Measurements from ENCODE around the gene TREML4. TPM values are rescaled to one million over a fixed set of nuclear protein-coding genes. Genes with fewer than 3 reads are reported as not detected.
"Not testable (repeated sequence)": the region's sequence is repeated elsewhere in the genome, so short reads cannot be mapped to it uniquely, and the experiment has no call there.

TREML4 gene
- total RNA-seq, 2 donors from 2014 or later = not detected

DNA sequence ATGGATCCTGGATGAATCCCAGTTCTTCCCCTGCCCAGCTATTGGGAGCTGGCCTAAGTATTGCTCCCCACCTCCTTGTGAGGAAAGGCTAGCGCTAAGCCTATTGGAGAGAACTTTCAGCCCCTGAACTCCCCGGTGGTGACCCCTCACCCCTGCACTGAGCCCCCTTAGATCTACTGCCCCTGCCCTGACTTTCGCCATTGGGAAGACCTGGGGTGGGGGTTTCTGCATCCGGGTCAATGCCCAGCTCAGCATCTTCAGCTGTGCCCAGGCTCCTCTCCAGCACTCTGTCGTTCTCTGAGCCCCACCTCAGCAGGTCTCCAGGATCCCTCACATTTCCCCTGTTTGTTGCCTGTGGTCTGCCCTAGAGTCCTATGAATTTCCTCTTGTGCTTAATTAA is 9.0 kb downstream of the TREML4 start:
- no peak for DNase-seq (ENCODE audit: low spot score)

DNA sequence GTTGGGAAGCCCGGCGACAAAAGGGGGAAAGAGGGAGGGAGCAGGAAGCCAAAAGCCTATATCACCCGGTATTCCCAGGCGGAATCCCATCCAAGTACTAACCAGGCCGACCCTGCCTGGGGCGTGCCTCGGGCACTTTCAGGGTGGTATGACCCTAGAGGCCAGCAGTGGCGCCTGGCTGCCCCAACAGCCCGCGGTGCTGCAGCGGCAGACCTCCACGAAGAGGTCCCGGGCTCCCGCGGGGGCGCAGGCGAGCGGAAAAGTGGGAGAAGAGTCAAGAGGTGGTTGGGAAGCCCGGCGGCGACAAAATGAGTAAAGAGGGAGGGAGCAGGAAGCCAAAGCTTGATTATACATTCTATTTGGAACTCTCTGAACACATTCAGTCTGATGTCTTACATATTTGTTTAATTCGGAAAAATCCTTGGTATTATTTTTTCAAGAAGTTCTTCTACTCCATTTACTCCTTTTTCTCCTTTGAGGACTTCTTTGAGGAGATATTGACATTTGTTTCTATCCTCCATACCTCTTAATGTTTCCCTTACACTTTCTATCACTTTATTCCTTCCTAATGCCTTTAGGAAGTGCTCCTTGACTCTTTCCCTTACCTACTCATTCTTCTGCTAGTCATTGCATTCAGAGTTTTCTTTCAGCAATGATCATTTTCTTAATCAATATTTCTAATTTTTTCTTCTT is 11.5 kb downstream of the TREML4 start:
- H3K4me1 ChIP-seq (ENCODE audit: control insufficient read depth in 1 of 2, low read depth in 2 of 2) = no peaks in the 10 kb centered on the region
- no peaks in the 10 kb centered on the region for H3K9me3 ChIP-seq
- no peaks in the 10 kb centered on the region for H3K27me3 ChIP-seq (replicated peaks; ENCODE audit: insufficient read depth)
- no peak overlapping the region for H3K27ac ChIP-seq
- no peak overlapping the region for H3K4me3 ChIP-seq
- DNase-seq (ENCODE audit: low spot score) = no peak
- TF ChIP-seq, protein P1, sequence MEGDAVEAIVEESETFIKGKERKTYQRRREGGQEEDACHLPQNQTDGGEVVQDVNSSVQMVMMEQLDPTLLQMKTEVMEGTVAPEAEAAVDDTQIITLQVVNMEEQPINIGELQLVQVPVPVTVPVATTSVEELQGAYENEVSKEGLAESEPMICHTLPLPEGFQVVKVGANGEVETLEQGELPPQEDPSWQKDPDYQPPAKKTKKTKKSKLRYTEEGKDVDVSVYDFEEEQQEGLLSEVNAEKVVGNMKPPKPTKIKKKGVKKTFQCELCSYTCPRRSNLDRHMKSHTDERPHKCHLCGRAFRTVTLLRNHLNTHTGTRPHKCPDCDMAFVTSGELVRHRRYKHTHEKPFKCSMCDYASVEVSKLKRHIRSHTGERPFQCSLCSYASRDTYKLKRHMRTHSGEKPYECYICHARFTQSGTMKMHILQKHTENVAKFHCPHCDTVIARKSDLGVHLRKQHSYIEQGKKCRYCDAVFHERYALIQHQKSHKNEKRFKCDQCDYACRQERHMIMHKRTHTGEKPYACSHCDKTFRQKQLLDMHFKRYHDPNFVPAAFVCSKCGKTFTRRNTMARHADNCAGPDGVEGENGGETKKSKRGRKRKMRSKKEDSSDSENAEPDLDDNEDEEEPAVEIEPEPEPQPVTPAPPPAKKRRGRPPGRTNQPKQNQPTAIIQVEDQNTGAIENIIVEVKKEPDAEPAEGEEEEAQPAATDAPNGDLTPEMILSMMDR (IDR thresholded peaks at IDR 0.05) = no peak
- ATAC-seq (ENCODE audit: insufficient number of reproducible peaks, low FRiP score, low read depth) = no peak
- no peaks in the 10 kb centered on the region for H3K36me3 ChIP-seq

More for the DNA sequence above, 9.0 kb downstream of the TREML4 start:
- TF ChIP-seq, protein P1 (IDR thresholded peaks at IDR 0.05) = no peak
- Histone ChIP-seq H3K27ac (no peak overlapping the region), H3K4me3 (no peak overlapping the region), H3K9me3 (no peaks in the 10 kb centered on the region), H3K27me3 (replicated peaks; ENCODE audit: insufficient read depth) (no peaks in the 10 kb centered on the region), H3K36me3 (no peaks in the 10 kb centered on the region), H3K4me1 (ENCODE audit: control insufficient read depth in 1 of 2, low read depth in 2 of 2) (no peaks in the 10 kb centered on the region)
- no peak for ATAC-seq (ENCODE audit: insufficient number of reproducible peaks, low FRiP score, low read depth)

DNA sequence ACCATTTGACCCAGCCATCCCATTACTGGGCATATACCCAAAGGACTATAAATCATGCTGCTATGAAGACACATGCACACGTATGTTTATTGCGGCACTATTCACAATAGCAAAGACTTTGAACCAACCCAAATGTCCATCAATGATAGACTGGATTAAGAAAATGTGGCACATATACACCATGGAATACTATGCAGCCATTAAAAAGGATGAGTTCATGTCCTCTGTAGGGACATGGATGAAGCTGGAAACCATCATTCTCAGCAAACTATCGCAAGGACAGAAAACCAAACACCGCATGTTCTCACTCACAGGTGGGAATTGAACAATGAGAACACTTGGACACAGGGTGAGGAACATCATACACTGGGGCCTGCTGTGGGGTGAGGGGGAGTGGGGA is 18.4 kb downstream of the TREML4 start:
- H3K4me3 ChIP-seq; DNase-seq (ENCODE audit: low spot score); ATAC-seq (ENCODE audit: insufficient number of reproducible peaks, low FRiP score, low read depth); H3K4me1 ChIP-seq (ENCODE audit: control insufficient read depth in 1 of 2, low read depth in 2 of 2); H3K9me3 ChIP-seq; H3K27me3 ChIP-seq (replicated peaks; ENCODE audit: insufficient read depth); H3K27ac ChIP-seq; H3K36me3 ChIP-seq: not testable (repeated sequence)

DNA sequence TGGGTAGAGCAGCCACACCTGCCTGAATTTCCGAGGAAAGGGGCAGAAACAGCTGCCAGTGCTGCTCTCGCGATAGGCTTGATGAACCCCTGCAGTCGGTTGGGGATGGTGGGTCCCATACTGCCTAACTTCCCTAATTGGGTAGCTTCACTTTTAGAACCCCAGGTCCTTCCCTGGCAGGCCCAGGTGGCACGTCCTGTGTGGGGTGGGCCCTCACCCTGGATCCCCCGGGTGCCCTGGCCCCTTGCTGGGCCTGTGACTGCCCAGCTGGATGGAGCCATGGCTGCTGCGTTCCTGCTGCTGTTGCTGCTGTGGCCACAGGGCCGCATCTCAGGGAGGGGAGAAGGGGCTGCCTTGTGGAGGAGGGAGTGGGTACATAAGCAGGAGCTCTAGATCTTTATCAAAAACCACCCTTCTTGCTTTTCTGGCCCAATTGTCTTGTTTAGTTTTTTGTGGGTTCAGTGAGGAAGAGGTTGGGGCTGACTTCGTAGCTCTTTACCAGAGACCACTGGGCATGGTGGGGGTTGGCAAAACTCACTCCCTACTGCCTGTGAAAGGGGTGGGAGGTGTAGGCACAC is 19.2 kb downstream of the TREML4 start:
- no peaks in the 10 kb centered on the region for H3K9me3 ChIP-seq
- ATAC-seq (ENCODE audit: insufficient number of reproducible peaks, low FRiP score, low read depth) = no peak
- TF ChIP-seq, protein P1 (IDR thresholded peaks at IDR 0.05) = no peak
- no peak overlapping the region for H3K4me3 ChIP-seq
- no peaks in the 10 kb centered on the region for H3K27me3 ChIP-seq (replicated peaks; ENCODE audit: insufficient read depth)
- no peak overlapping the region for H3K27ac ChIP-seq
- no peaks in the 10 kb centered on the region for H3K36me3 ChIP-seq
- no peak for DNase-seq (ENCODE audit: low spot score)
- no peaks in the 10 kb centered on the region for H3K4me1 ChIP-seq (ENCODE audit: control insufficient read depth in 1 of 2, low read depth in 2 of 2)

DNA sequence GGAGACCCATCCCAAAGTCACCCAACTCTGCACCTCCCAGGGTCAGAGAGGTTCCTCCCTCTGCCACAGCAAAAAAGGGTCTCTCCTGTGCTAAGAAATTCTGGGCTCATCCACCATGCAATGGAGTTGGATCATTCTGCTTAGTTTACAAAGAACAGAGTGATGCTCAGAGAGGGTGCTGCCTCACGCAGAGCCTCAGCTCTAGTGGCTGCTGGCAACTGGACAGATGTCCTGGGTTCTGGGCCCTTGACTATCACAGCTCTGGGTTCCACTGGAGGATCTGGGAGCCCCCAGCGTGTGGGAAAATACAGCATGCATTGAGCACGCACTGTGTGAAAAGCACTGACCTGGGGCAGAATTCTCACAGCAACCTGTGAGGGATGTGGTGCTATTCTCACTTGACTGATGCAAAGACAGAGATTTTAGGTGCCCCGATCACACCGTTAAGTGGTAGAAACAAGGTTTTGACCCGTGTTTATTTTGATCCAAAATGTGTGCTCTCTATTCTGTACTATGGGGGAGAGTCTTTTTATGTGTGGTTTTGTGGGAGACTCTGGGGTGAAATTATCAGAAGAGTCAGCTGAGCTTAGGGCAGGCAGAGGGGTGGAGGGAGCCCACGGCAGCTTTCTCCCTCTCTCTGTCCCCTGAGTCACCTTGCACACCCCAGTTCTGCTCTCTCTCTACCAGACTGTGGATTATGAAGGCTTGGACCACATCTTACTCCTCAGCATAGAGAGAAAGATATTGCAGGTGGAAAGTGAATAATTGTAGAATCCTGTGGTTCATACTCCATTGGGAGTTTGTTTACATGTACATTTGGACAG is 19.9 kb downstream of the TREML4 start:
- no peaks in the 10 kb centered on the region for H3K27me3 ChIP-seq (replicated peaks; ENCODE audit: insufficient read depth)
- TF ChIP-seq, protein P1 (IDR thresholded peaks at IDR 0.05) = no peak
- no peaks in the 10 kb centered on the region for H3K9me3 ChIP-seq
- DNase-seq (ENCODE audit: low spot score) (no peak), ATAC-seq (ENCODE audit: insufficient number of reproducible peaks, low FRiP score, low read depth) (no peak)
- no peaks in the 10 kb centered on the region for H3K4me1 ChIP-seq (ENCODE audit: control insufficient read depth in 1 of 2, low read depth in 2 of 2)
- H3K27ac ChIP-seq = no peak overlapping the region
- no peak overlapping the region for H3K4me3 ChIP-seq
- H3K36me3 ChIP-seq = no peaks in the 10 kb centered on the region

Data from thoracic aorta (tissue), 2 donors.